ENCODE data around the gene SLC1A7.

- TF ChIP-seq, protein P1, sequence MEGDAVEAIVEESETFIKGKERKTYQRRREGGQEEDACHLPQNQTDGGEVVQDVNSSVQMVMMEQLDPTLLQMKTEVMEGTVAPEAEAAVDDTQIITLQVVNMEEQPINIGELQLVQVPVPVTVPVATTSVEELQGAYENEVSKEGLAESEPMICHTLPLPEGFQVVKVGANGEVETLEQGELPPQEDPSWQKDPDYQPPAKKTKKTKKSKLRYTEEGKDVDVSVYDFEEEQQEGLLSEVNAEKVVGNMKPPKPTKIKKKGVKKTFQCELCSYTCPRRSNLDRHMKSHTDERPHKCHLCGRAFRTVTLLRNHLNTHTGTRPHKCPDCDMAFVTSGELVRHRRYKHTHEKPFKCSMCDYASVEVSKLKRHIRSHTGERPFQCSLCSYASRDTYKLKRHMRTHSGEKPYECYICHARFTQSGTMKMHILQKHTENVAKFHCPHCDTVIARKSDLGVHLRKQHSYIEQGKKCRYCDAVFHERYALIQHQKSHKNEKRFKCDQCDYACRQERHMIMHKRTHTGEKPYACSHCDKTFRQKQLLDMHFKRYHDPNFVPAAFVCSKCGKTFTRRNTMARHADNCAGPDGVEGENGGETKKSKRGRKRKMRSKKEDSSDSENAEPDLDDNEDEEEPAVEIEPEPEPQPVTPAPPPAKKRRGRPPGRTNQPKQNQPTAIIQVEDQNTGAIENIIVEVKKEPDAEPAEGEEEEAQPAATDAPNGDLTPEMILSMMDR (IDR thresholded peaks at IDR 0.05 in 2 of 3, conservative IDR thresholded peaks at IDR 0.05 in 1 of 3; ENCODE audit: borderline replicate concordance in 1 of 3, insufficient read depth in 1 of 3, low read depth in 2 of 3, low read length in 2 of 3): no peak
- TF ChIP-seq POLR2AphosphoS5 (IDR thresholded peaks at IDR 0.05; ENCODE audit: low read depth, low read length) (no peak), POLR2A (IDR thresholded peaks at IDR 0.05; ENCODE audit: borderline replicate concordance, extremely low read depth, insufficient read depth, insufficient read length) (no peak), EZH2 (IDR thresholded peaks at IDR 0.05) (no peak), ZNF274 (IDR thresholded peaks at IDR 0.05; ENCODE audit: low read depth, low read length) (no peak), CEBPB (IDR thresholded peaks at IDR 0.05; ENCODE audit: low read depth) (no peak), RAD21 (IDR thresholded peaks at IDR 0.05; ENCODE audit: low read depth) (no peak), SRF (IDR thresholded peaks at IDR 0.05; ENCODE audit: low read depth) (no peak), YY1 (IDR thresholded peaks at IDR 0.05; ENCODE audit: extremely low read depth, insufficient replicate concordance, low read depth, low read length) (no peak), ELF1 (IDR thresholded peaks at IDR 0.05; ENCODE audit: borderline replicate concordance, low read depth) (no peak)
- TF ChIP-seq, protein P2, sequence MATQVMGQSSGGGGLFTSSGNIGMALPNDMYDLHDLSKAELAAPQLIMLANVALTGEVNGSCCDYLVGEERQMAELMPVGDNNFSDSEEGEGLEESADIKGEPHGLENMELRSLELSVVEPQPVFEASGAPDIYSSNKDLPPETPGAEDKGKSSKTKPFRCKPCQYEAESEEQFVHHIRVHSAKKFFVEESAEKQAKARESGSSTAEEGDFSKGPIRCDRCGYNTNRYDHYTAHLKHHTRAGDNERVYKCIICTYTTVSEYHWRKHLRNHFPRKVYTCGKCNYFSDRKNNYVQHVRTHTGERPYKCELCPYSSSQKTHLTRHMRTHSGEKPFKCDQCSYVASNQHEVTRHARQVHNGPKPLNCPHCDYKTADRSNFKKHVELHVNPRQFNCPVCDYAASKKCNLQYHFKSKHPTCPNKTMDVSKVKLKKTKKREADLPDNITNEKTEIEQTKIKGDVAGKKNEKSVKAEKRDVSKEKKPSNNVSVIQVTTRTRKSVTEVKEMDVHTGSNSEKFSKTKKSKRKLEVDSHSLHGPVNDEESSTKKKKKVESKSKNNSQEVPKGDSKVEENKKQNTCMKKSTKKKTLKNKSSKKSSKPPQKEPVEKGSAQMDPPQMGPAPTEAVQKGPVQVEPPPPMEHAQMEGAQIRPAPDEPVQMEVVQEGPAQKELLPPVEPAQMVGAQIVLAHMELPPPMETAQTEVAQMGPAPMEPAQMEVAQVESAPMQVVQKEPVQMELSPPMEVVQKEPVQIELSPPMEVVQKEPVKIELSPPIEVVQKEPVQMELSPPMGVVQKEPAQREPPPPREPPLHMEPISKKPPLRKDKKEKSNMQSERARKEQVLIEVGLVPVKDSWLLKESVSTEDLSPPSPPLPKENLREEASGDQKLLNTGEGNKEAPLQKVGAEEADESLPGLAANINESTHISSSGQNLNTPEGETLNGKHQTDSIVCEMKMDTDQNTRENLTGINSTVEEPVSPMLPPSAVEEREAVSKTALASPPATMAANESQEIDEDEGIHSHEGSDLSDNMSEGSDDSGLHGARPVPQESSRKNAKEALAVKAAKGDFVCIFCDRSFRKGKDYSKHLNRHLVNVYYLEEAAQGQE (IDR thresholded peaks at IDR 0.05; ENCODE audit: low read depth): no peak
Observed at GRCh38 chr1:53130878-53131589, 11.4 kb downstream of the SLC1A7 start.

Measured in HCT116 (cell line).